ENCODE measurements around the gene MID2. TPM values are rescaled to one million over a fixed set of nuclear protein-coding genes. Genes with fewer than 3 reads are reported as not detected.

MID2 gene
- total RNA-seq, 1 donor from 2014 or later, result 9.4 TPM

- Mint-ChIP-seq H3K36me3 (peaks cover 3% of the 10 kb centered on the region), H3K9me3 (peaks cover 23% of the 10 kb centered on the region), H3K4me3 (no peak overlapping the region), H3K27ac (no peak overlapping the region), H3K4me1 (peaks cover 12% of the 10 kb centered on the region), H3K27me3 (ENCODE audit: low read depth) (no peaks in the 10 kb centered on the region)
- no peak for TF ChIP-seq CTCF (IDR thresholded peaks at IDR 0.05; ENCODE audit: unreplicated experiment)
- DNase-seq (ENCODE audit: low spot score in 2 of 2, unreplicated experiment in 2 of 2), result no peak
Observed at GRCh38 chrX:107857837-107858236, 32.2 kb downstream of the MID2 start.

GRCh38 chrX:107861056-107861455 lies 35.4 kb downstream of the MID2 start:
- Mint-ChIP-seq H3K4me3 (no peak overlapping the region), H3K9me3 (peaks cover 22% of the 10 kb centered on the region), H3K36me3 (peaks cover 3% of the 10 kb centered on the region), H3K4me1 (peaks cover 11% of the 10 kb centered on the region), H3K27ac (no peak overlapping the region), H3K27me3 (ENCODE audit: low read depth) (no peaks in the 10 kb centered on the region)
- no peak for DNase-seq (ENCODE audit: low spot score in 2 of 2, unreplicated experiment in 2 of 2)
- no peak for TF ChIP-seq CTCF (IDR thresholded peaks at IDR 0.05; ENCODE audit: unreplicated experiment)

DNA sequence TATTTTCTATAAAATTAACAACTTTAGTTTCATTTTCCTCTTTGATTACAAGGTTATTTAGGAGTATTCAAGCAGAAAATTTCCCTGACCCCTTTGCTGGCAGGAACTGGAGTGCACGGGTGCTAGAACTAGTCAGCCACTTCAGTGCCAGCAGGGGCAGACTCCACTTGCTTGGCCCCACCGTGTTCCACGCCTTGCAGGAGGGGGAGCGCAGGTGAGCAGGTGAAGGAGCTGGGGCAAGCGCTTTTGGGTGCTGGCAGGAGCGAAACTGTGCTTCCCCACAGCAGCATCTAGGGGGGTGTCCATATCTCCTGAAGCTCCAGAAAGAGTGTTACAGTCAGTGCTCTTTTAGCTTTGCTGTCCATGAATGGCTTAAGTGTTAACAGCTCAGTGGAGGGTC lies 45.5 kb downstream of the MID2 start:
- no peak overlapping the region for H3K27ac Mint-ChIP-seq
- H3K9me3 Mint-ChIP-seq, result peaks cover 22% of the 10 kb centered on the region
- H3K27me3 Mint-ChIP-seq (ENCODE audit: low read depth), result no peaks in the 10 kb centered on the region
- no peak overlapping the region for H3K4me3 Mint-ChIP-seq
- no peak for TF ChIP-seq CTCF (IDR thresholded peaks at IDR 0.05; ENCODE audit: unreplicated experiment)
- peaks cover 4% of the 10 kb centered on the region for H3K36me3 Mint-ChIP-seq
- no peak for DNase-seq (ENCODE audit: low spot score in 2 of 2, unreplicated experiment in 2 of 2)
- H3K4me1 Mint-ChIP-seq, result no peaks in the 10 kb centered on the region

GRCh38 chrX:107878106-107878505 lies 52.4 kb downstream of the MID2 start:
- Mint-ChIP-seq H3K27ac (no peak overlapping the region), H3K27me3 (ENCODE audit: low read depth) (no peaks in the 10 kb centered on the region), H3K4me3 (no peak overlapping the region), H3K36me3 (peaks cover 6% of the 10 kb centered on the region), H3K4me1 (no peaks in the 10 kb centered on the region), H3K9me3 (peaks cover 18% of the 10 kb centered on the region)
- no peak for TF ChIP-seq CTCF (IDR thresholded peaks at IDR 0.05; ENCODE audit: unreplicated experiment)
- no peak for DNase-seq (ENCODE audit: low spot score in 2 of 2, unreplicated experiment in 2 of 2)

DNA sequence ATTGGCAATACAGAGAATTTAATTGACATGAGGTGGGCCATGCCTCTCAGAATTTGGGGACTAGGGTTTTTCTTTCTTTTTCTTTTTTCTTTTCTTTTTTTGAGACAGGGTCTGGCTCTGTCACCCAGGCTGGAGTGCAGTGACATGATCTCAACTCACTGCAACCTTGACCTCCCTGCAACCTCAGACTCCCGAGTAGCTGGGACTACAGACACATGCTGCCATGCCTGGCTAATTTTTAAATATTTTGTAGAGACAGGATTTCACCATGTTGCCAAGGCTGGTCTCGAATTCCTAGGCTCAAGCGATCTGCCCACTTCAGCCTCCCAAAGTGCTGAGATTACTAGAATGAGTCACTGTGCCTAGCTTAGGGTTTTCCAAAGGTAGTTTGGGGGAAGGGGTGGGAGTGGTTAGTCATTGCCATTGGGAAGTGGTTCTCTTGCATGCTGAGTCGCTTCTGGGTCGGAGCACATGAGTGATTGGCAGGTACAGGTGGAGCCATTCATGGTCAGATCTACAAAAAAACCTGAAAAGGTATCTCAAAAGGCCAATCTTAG lies 54.5 kb downstream of the MID2 start:
- no peaks in the 10 kb centered on the region for H3K4me1 Mint-ChIP-seq
- H3K36me3 Mint-ChIP-seq, result peaks cover 9% of the 10 kb centered on the region
- no peak for TF ChIP-seq CTCF (IDR thresholded peaks at IDR 0.05; ENCODE audit: unreplicated experiment)
- H3K9me3 Mint-ChIP-seq, result peaks cover 30% of the 10 kb centered on the region
- DNase-seq (ENCODE audit: low spot score in 2 of 2, unreplicated experiment in 2 of 2), result no peak
- no peaks in the 10 kb centered on the region for H3K27me3 Mint-ChIP-seq (ENCODE audit: low read depth)
- H3K27ac Mint-ChIP-seq, result no peak overlapping the region
- no peak overlapping the region for H3K4me3 Mint-ChIP-seq

DNA sequence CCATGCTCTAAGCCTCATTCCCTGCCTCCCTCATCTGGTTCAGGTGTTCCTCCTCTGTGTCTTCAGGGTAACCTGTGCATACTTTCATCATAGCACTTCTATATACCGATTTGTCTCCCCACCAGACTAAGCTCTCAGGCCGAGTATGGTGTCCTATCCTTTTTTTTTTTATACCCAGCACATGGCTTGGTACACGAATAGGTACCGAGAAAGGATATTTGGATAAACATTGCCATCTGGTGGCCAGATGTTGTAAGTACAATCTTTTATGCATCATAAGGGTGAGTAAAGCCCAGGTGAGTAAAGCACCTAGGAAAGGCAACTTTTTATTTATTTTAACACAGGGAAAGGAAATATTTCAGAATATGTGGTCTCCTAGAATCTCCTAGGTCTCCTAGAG lies 68.4 kb downstream of the MID2 start:
- Mint-ChIP-seq H3K27ac (no peak overlapping the region), H3K27me3 (ENCODE audit: low read depth) (no peaks in the 10 kb centered on the region), H3K4me3 (no peak overlapping the region), H3K9me3 (peaks cover 37% of the 10 kb centered on the region), H3K4me1 (no peaks in the 10 kb centered on the region), H3K36me3 (peaks cover 15% of the 10 kb centered on the region)
- DNase-seq (ENCODE audit: low spot score in 2 of 2, unreplicated experiment in 2 of 2), result no peak
- TF ChIP-seq CTCF (IDR thresholded peaks at IDR 0.05; ENCODE audit: unreplicated experiment), result peak; percentile 75
